Neural progenitor cell (in vitro differentiated cells): ENCODE measurements around the gene SMG6. TPM values are rescaled to one million over a fixed set of nuclear protein-coding genes. Genes with fewer than 3 reads are reported as not detected.
"Not testable (repeated sequence)": the region's sequence is repeated elsewhere in the genome, so short reads cannot be mapped to it uniquely, and the experiment has no call there.

Source experiments
- DNase-seq: peaks from one replicate; pipeline ENCODE4 v3.0.0-alpha.2; 2016; ENCODE audit warnings: low spot score
- H2AFZ ChIP-seq: fragments of 200-600 bp; sonication (generic); replicated peaks from 2 replicates; pipeline ENCODE4 v1.6.1; 2016; ENCODE audit warnings: antibody characterized with exemption
- H3F3A ChIP-seq: fragments of 200-600 bp; sonication (generic); 2 replicates; pipeline ENCODE4 v1.6.1; 2016; ENCODE audit warnings: antibody characterized with exemption, low read depth
- H3K27ac ChIP-seq: fragments of 200-600 bp; sonication (generic); 2 replicates; pipeline ENCODE4 v1.5.1; 2016; ENCODE audit warnings: mild to moderate bottlenecking
- H3K27me3 ChIP-seq: fragments of 200-600 bp; sonication (generic); 2 replicates; pipeline ENCODE4 v1.6.1; 2016; ENCODE audit warnings: mild to moderate bottlenecking, moderate library complexity
- H3K36me3 ChIP-seq: fragments of 200-600 bp; sonication (generic); 2 replicates; pipeline ENCODE4 v1.5.1; 2016
- H3K4me1 ChIP-seq: fragments of 200-600 bp; sonication (generic); 2 replicates; pipeline ENCODE4 v1.6.1; 2016; ENCODE audit warnings: mixed run types
- H3K4me2 ChIP-seq: fragments of 200-600 bp; sonication (generic); 2 replicates; pipeline ENCODE4 v1.6.1; 2016
- H3K4me3 ChIP-seq: fragments of 200-600 bp; sonication (generic); 2 replicates; pipeline ENCODE4 v1.5.1; 2016
- H3K79me2 ChIP-seq: fragments of 200-600 bp; sonication (generic); 2 replicates; pipeline ENCODE4 v1.6.1; 2016; ENCODE audit warnings: low read depth
- H3K9ac ChIP-seq: fragments of 200-600 bp; sonication (generic); 2 replicates; pipeline ENCODE4 v1.6.1; 2016
- H3K9me3 ChIP-seq: fragments of 200-600 bp; sonication (generic); 2 replicates; pipeline ENCODE4 v1.5.1; 2016; ENCODE audit warnings: low read depth
- H4K20me1 ChIP-seq: fragments of 200-600 bp; sonication (generic); 2 replicates; pipeline ENCODE4 v1.6.1; 2016; ENCODE audit warnings: low read depth
- H3K27ac Mint-ChIP-seq: 3 replicates; pipeline ENCODE4 v1.8.0; 2021; ENCODE audit warnings: mixed read lengths
- H3K27me3 Mint-ChIP-seq: 2 replicates; pipeline ENCODE4 v1.8.0; 2022; ENCODE audit warnings: low read depth, mild to moderate bottlenecking, inconsistent platforms, moderate library complexity, mixed read lengths; ENCODE audit not compliant: insufficient read depth
- H3K36me3 Mint-ChIP-seq: 3 replicates; pipeline ENCODE4 v1.8.0; 2021; ENCODE audit warnings: mixed read lengths
- H3K4me1 Mint-ChIP-seq: 3 replicates; pipeline ENCODE4 v1.8.0; 2021; ENCODE audit warnings: mixed read lengths
- H3K4me3 Mint-ChIP-seq: 3 replicates; pipeline ENCODE4 v1.8.0; 2021; ENCODE audit warnings: mild to moderate bottlenecking, moderate library complexity, mixed read lengths
- H3K9me3 Mint-ChIP-seq: 3 replicates; pipeline ENCODE4 v1.8.0; 2020; ENCODE audit warnings: mixed read lengths
- CTCF ChIP-seq: fragments of 200-600 bp; sonication (generic); IDR thresholded peaks from 2 replicates; pipeline ENCODE4 v1.5.1; 2017; ENCODE audit warnings: antibody characterized with exemption, mild to moderate bottlenecking
- EZH2 ChIP-seq: fragments of 200-600 bp; sonication (generic); IDR thresholded peaks from 2 replicates; pipeline ENCODE4 v1.6.1; 2017; ENCODE audit warnings: antibody characterized with exemption, mild to moderate bottlenecking, moderate library complexity
- EZH2phosphoT487 ChIP-seq: fragments of 200-600 bp; sonication (generic); IDR thresholded peaks from 2 replicates; pipeline ENCODE4 v1.6.1; 2017; ENCODE audit warnings: antibody characterized with exemption
- total RNA-seq: library from RNA; depleted of rRNA; stranded (reverse); fragments of >200 nt; gene quantifications from 2 replicates; pipeline ENCODE4 v1.2.3, GENCODE V29; 2015; ENCODE audit warnings: low replicate concordance

The SMG6 gene
- total RNA-seq, 1 donor from 2014 or later = 19.0 TPM

GRCh38 chr17:2149934-2150333 lies 153.7 kb downstream of the SMG6 start:
- no peaks in the 10 kb centered on the region for H3K79me2 ChIP-seq
- no peak overlapping the region for H3K27ac ChIP-seq
- no peaks in the 10 kb centered on the region for H3K4me1 ChIP-seq
- no peak for DNase-seq
- no peak overlapping the region for H2AFZ ChIP-seq
- H3K4me2 ChIP-seq = no peak overlapping the region
- peaks cover 30% of the 10 kb centered on the region for H3K36me3 Mint-ChIP-seq
- TF ChIP-seq EZH2 = no peak
- no peak for TF ChIP-seq CTCF
- TF ChIP-seq EZH2phosphoT487 = no peak
- no peaks in the 10 kb centered on the region for H3F3A ChIP-seq
- H3K27me3 ChIP-seq = no peaks in the 10 kb centered on the region
- H3K36me3 ChIP-seq = no peaks in the 10 kb centered on the region
- H4K20me1 ChIP-seq = peaks cover 6% of the 10 kb centered on the region
- H3K9me3 ChIP-seq = no peaks in the 10 kb centered on the region
- H3K9ac ChIP-seq = no peak overlapping the region
- peaks cover 3% of the 10 kb centered on the region for H3K27me3 Mint-ChIP-seq
- no peak overlapping the region for H3K27ac Mint-ChIP-seq
- H3K9me3 Mint-ChIP-seq = no peaks in the 10 kb centered on the region
- H3K4me3 Mint-ChIP-seq = no peak overlapping the region
- no peak overlapping the region for H3K4me3 ChIP-seq
- H3K4me1 Mint-ChIP-seq = peaks cover 3% of the 10 kb centered on the region

- no peak overlapping the region for H3K27ac ChIP-seq
- no peak for DNase-seq
- no peaks in the 10 kb centered on the region for H3K9me3 ChIP-seq
- Mint-ChIP-seq H3K4me1 (peaks cover 3% of the 10 kb centered on the region), H3K9me3 (no peaks in the 10 kb centered on the region), H3K27me3 (peaks cover 3% of the 10 kb centered on the region), H3K4me3 (no peak overlapping the region), H3K27ac (no peak overlapping the region), H3K36me3 (peaks cover 19% of the 10 kb centered on the region)
- no peaks in the 10 kb centered on the region for H3K36me3 ChIP-seq
- no peaks in the 10 kb centered on the region for H3K4me1 ChIP-seq
- no peaks in the 10 kb centered on the region for H3F3A ChIP-seq
- peaks cover 6% of the 10 kb centered on the region for H4K20me1 ChIP-seq
- TF ChIP-seq EZH2 = no peak
- no peak overlapping the region for H3K4me2 ChIP-seq
- no peak overlapping the region for H3K4me3 ChIP-seq
- no peak overlapping the region for H3K9ac ChIP-seq
- H3K27me3 ChIP-seq = no peaks in the 10 kb centered on the region
- H2AFZ ChIP-seq = no peak overlapping the region
- H3K79me2 ChIP-seq = no peaks in the 10 kb centered on the region
Observed at GRCh38 chr17:2146132-2146871, 157.3 kb downstream of the SMG6 start.

DNA sequence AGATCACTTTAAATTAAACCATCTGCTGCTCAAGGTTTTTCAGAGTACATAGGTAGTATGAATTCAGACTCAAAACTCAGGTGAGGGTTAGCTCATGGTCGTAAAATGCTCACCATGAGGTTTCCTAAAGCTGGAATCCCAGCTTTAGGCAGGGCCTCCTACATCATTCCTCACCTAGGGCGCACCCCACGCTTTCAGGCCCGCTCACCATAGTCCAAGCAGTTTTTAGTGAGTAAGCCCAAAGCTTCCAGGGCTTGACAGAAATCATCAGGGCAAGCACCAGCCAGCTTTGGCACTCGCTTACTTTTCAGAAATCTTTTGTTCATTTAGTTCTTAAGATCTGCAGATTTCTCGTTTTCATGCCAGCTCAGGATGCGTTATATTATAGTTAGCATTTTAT lies 158.9 kb downstream of the SMG6 start:
- Mint-ChIP-seq H3K27me3 (peaks cover 3% of the 10 kb centered on the region), H3K27ac (no peak overlapping the region), H3K36me3 (peaks cover 11% of the 10 kb centered on the region), H3K4me1 (peaks cover under 1% of the 10 kb centered on the region), H3K9me3 (no peaks in the 10 kb centered on the region), H3K4me3 (no peak overlapping the region)
- H3K4me2 ChIP-seq = no peak overlapping the region
- no peaks in the 10 kb centered on the region for H3K9me3 ChIP-seq
- no peak overlapping the region for H2AFZ ChIP-seq
- H4K20me1 ChIP-seq = no peaks in the 10 kb centered on the region
- no peaks in the 10 kb centered on the region for H3K79me2 ChIP-seq
- no peaks in the 10 kb centered on the region for H3K36me3 ChIP-seq
- no peak for DNase-seq
- H3K9ac ChIP-seq = no peak overlapping the region
- TF ChIP-seq EZH2phosphoT487 = no peak
- TF ChIP-seq EZH2 = no peak
- no peak for TF ChIP-seq CTCF
- H3K27ac ChIP-seq = no peak overlapping the region
- no peaks in the 10 kb centered on the region for H3F3A ChIP-seq
- H3K4me3 ChIP-seq = no peak overlapping the region
- no peaks in the 10 kb centered on the region for H3K27me3 ChIP-seq
- H3K4me1 ChIP-seq = no peaks in the 10 kb centered on the region

GRCh38 chr17:2143332-2143731 lies 160.3 kb downstream of the SMG6 start:
- Histone ChIP-seq H3K9me3 (no peaks in the 10 kb centered on the region), H3F3A (peaks cover 4% of the 10 kb centered on the region), H3K4me2 (no peak overlapping the region), H3K27me3 (no peaks in the 10 kb centered on the region), H3K4me3 (no peak overlapping the region), H3K79me2 (no peaks in the 10 kb centered on the region), H3K4me1 (peaks cover 3% of the 10 kb centered on the region), H4K20me1 (peaks cover 2% of the 10 kb centered on the region), H3K36me3 (no peaks in the 10 kb centered on the region), H3K9ac (no peak overlapping the region), H2AFZ (no peak overlapping the region), H3K27ac (no peak overlapping the region)
- no peaks in the 10 kb centered on the region for H3K9me3 Mint-ChIP-seq
- no peaks in the 10 kb centered on the region for H3K27me3 Mint-ChIP-seq
- peaks cover 10% of the 10 kb centered on the region for H3K4me1 Mint-ChIP-seq
- no peak overlapping the region for H3K4me3 Mint-ChIP-seq
- no peak overlapping the region for H3K27ac Mint-ChIP-seq
- no peak for DNase-seq
- no peak for TF ChIP-seq EZH2phosphoT487
- H3K36me3 Mint-ChIP-seq = peaks cover 4% of the 10 kb centered on the region

DNA sequence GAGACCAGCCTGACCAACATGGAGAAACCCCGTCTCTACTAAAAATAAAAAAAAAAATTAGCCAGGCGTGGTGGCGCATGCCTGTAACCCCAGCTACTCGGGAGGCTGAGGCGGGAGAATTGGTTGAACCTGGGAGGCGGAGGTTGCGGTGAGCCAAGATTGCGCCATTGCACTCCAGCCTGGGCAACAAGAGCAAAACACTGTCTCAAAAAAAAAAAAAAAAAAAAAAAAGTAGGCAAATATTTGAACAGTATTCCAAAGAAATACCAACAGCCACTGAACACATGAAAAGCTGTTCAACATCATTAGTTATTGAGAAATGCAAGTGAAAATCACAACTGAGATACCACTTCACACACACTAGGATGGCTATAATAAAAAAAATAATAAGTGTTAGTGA lies 160.9 kb downstream of the SMG6 start:
- H3K4me2 ChIP-seq, H4K20me1 ChIP-seq, DNase-seq, H2AFZ ChIP-seq, H3K4me3 Mint-ChIP-seq, H3K9me3 ChIP-seq, H3K36me3 ChIP-seq, H3K4me1 ChIP-seq, H3K27ac ChIP-seq, H3K9ac ChIP-seq, H3K27ac Mint-ChIP-seq, H3K36me3 Mint-ChIP-seq, H3K79me2 ChIP-seq, H3K9me3 Mint-ChIP-seq, H3K4me3 ChIP-seq, H3K27me3 ChIP-seq, H3K27me3 Mint-ChIP-seq: not testable (repeated sequence)
- H3F3A ChIP-seq = peaks cover 10% of the 10 kb centered on the region
- peaks cover 17% of the 10 kb centered on the region for H3K4me1 Mint-ChIP-seq
